Keratinocyte (primary cell): ENCODE data around the gene CDKL5. TPM values are rescaled to one million over a fixed set of nuclear protein-coding genes. Genes with fewer than 3 reads are reported as not detected.

ENCODE experiments used
- DNase-seq: peaks from one replicate; pipeline ENCODE4 v3.0.0-alpha.2; 2011; ENCODE audit warnings: low read depth, missing footprints, low spot score
- FAIRE-seq: peaks from 2 replicates; lab custom pipeline; 2011; peaks lifted over from hg19 to GRCh38; lab: Jason Lieb, UNC
- H2AFZ ChIP-seq: 2 replicates; pipeline ENCODE4 v1.6.0; 2012; ENCODE audit warnings: low read length, control low read depth, inconsistent platforms; ENCODE audit not compliant: control insufficient read depth
- H3K27ac ChIP-seq: 2 replicates; pipeline ENCODE4 v1.5.1; 2011; ENCODE audit warnings: low read length; ENCODE audit not compliant: control insufficient read depth, insufficient read depth
- H3K27me3 ChIP-seq: 3 replicates; pipeline ENCODE4 v1.6.0; 2011; ENCODE audit warnings: low read length; ENCODE audit not compliant: control insufficient read depth, insufficient read depth; ENCODE audit errors: extremely low read depth
- H3K36me3 ChIP-seq, 2 experiments: 2 replicates in 1 of 2; 3 replicates in 1 of 2; pipeline ENCODE4 v1.5.1; 2011; ENCODE audit warnings: low read length in 2 of 2, mild to moderate bottlenecking in 1 of 2; ENCODE audit not compliant: control insufficient read depth in 2 of 2, insufficient read depth in 2 of 2; ENCODE audit errors: extremely low read depth in 1 of 2
- H3K4me1 ChIP-seq: 3 replicates; pipeline ENCODE4 v1.5.1; 2011; ENCODE audit warnings: low read length; ENCODE audit not compliant: control insufficient read depth, insufficient read depth; ENCODE audit errors: extremely low read depth
- H3K4me2 ChIP-seq: 3 replicates; pipeline ENCODE4 v1.6.0; 2011; ENCODE audit warnings: low read depth, low read length; ENCODE audit not compliant: control insufficient read depth, insufficient read depth; ENCODE audit errors: extremely low read depth
- H3K4me3 ChIP-seq, 3 experiments: fragments of 200-600 bp in 1 of 3; sonication (generic) in 1 of 3; 2 replicates in 2 of 3; 3 replicates in 1 of 3; pipeline ENCODE4 v1.5.1; 2011 to 2016; ENCODE audit warnings: low read length in 3 of 3, mild to moderate bottlenecking in 3 of 3, control low read depth in 2 of 3, inconsistent platforms in 1 of 3, low read depth in 1 of 3, mixed read lengths in 1 of 3, mixed run types in 1 of 3, moderate library complexity in 1 of 3; ENCODE audit not compliant: control insufficient read depth in 2 of 3, insufficient read depth in 2 of 3; ENCODE audit errors: extremely low read depth in 1 of 3
- H3K79me2 ChIP-seq: 2 replicates; pipeline ENCODE4 v1.6.0; 2012; ENCODE audit warnings: low read length; ENCODE audit not compliant: control insufficient read depth, insufficient read depth
- H3K9ac ChIP-seq: 3 replicates; pipeline ENCODE4 v1.6.0; 2011; ENCODE audit warnings: low read length; ENCODE audit not compliant: control insufficient read depth, insufficient read depth; ENCODE audit errors: extremely low read depth
- H3K9me1 ChIP-seq: 3 replicates; pipeline ENCODE4 v1.6.0; 2011; ENCODE audit warnings: low read length; ENCODE audit not compliant: control insufficient read depth, insufficient read depth; ENCODE audit errors: extremely low read depth
- H3K9me3 ChIP-seq: 2 replicates; pipeline ENCODE4 v1.5.1; 2012; ENCODE audit warnings: low read depth, low read length; ENCODE audit not compliant: control insufficient read depth
- H4K20me1 ChIP-seq: 3 replicates; pipeline ENCODE4 v1.6.0; 2011; ENCODE audit warnings: low read length; ENCODE audit not compliant: control insufficient read depth, insufficient read depth; ENCODE audit errors: extremely low read depth
- CTCF ChIP-seq, 3 experiments: IDR thresholded peaks in 1 of 3; conservative IDR thresholded peaks in 1 of 3; optimal IDR thresholded peaks in 1 of 3; 2 replicates in 2 of 3; 3 replicates in 1 of 3; pipeline versions ENCODE3 to v1.5.1; 2011; ENCODE audit warnings: low read length in 3 of 3, mild to moderate bottlenecking in 3 of 3, moderate library complexity in 2 of 3, control low read depth in 1 of 3, inconsistent platforms in 1 of 3; ENCODE audit not compliant: insufficient read depth in 2 of 3; ENCODE audit errors: extremely low read depth in 1 of 3
- EZH2 ChIP-seq: IDR thresholded peaks from one replicate; pipeline ENCODE4 v1.6.1; 2012; ENCODE audit warnings: inconsistent platforms, mild to moderate bottlenecking, low read length, moderate library complexity
- dilution Hi-C: fragments of 300-500 bp; cut with MboI; formaldehyde crosslinking; loops from one replicate; pipeline ENCODE4 v1.7.0; 2020; ENCODE audit warnings: low sequenced_read_pairs; ENCODE audit not compliant: extremely low pct_ligation_motif_present
- polyA plus RNA-seq, 5 experiments: library from polyadenylated mRNA; depleted of rRNA in 3 of 5; stranded (reverse) in 3 of 5; stranded (forward) in 1 of 5; unstranded in 1 of 5; fragments of >200 nt; gene quantifications; 1 replicate in 1 of 5; 2 replicates in 3 of 5; 3 replicates in 1 of 5; pipeline versions ENCODE4 v1.2.1 to v1.2.3, GENCODE V29; 2011 to 2012; ENCODE audit warnings: missing spikeins in 2 of 5, low read depth in 1 of 5, low replicate concordance in 1 of 5

CDKL5 gene
- polyA plus RNA-seq, 1 donor (not counting 4 experiments of a cell fraction or from before 2014, with no cell fraction given): 3.4 TPM

- no peak for FAIRE-seq
- dilution Hi-C loops: no loop called here
- DNase-seq: no peak
Measured at GRCh38 chrX:18441780-18442367, 16.5 kb downstream of the CDKL5 start.

GRCh38 chrX:18448416-18448815 is 23.0 kb downstream of the CDKL5 start:
- Histone ChIP-seq H3K9me1 (no peaks in the 10 kb centered on the region), H3K9me3 (no peaks in the 10 kb centered on the region), H3K27me3 (no peaks in the 10 kb centered on the region), H2AFZ (no peak overlapping the region), H3K4me1 (no peaks in the 10 kb centered on the region), H3K27ac (no peak overlapping the region), H4K20me1 (no peaks in the 10 kb centered on the region), H3K36me3 (no peaks in the 10 kb centered on the region), H3K9ac (no peak overlapping the region), H3K4me3 (no peak overlapping the region), H3K79me2 (no peaks in the 10 kb centered on the region), H3K4me2 (no peak overlapping the region)
- TF ChIP-seq CTCF (optimal IDR thresholded peaks at IDR 0.05 in 1 of 3, IDR thresholded peaks at IDR 0.05 in 1 of 3, conservative IDR thresholded peaks at IDR 0.05 in 1 of 3; ENCODE audit: extremely low read depth in 1 of 3, insufficient read depth in 2 of 3, low read length in 3 of 3): no peak
- TF ChIP-seq EZH2: no peak
- no peak for DNase-seq
- dilution Hi-C loops: no loop called here
- no peak for FAIRE-seq

More at GRCh38 chrX:18441780-18442367, 16.5 kb downstream of the CDKL5 start:
- Histone ChIP-seq H3K4me3 (no peak overlapping the region), H3K36me3 (no peaks in the 10 kb centered on the region), H3K4me2 (no peak overlapping the region), H3K9me1 (no peaks in the 10 kb centered on the region), H3K27me3 (no peaks in the 10 kb centered on the region), H3K9me3 (no peaks in the 10 kb centered on the region), H3K4me1 (no peaks in the 10 kb centered on the region), H2AFZ (no peak overlapping the region), H3K27ac (no peak overlapping the region), H3K9ac (no peak overlapping the region), H3K79me2 (no peaks in the 10 kb centered on the region), H4K20me1 (no peaks in the 10 kb centered on the region)
- TF ChIP-seq EZH2: no peak
- TF ChIP-seq CTCF (optimal IDR thresholded peaks at IDR 0.05 in 1 of 3, IDR thresholded peaks at IDR 0.05 in 1 of 3, conservative IDR thresholded peaks at IDR 0.05 in 1 of 3; ENCODE audit: extremely low read depth in 1 of 3, insufficient read depth in 2 of 3, low read length in 3 of 3): no peak
